ENCODE measurements around the gene TDRKH. TPM values are rescaled to one million over a fixed set of nuclear protein-coding genes. Genes with fewer than 3 reads are reported as not detected.
A peak's percentile ranks its signal among the peaks of the same experiment; 100 is the strongest.

TDRKH gene
- total and polyA plus RNA-seq, 2 of the 13 experiments (the other 11 are each of a cell fraction or from before 2014, with no cell fraction given): 3.9 to 5.4 TPM

- TF ChIP-seq ELF1 (CRISPR knock-in tag; IDR thresholded peaks at IDR 0.05): no peak
- TF ChIP-seq BCL3 (CRISPR knock-in tag; IDR thresholded peaks at IDR 0.05): no peak
- no peak for TF ChIP-seq NRL (CRISPR knock-in tag; IDR thresholded peaks at IDR 0.05; ENCODE audit: borderline replicate concordance)
- TF ChIP-seq PBX3 (CRISPR knock-in tag; IDR thresholded peaks at IDR 0.05; ENCODE audit: borderline replicate concordance): no peak
- TF ChIP-seq SNAPC5 (CRISPR knock-in tag; IDR thresholded peaks at IDR 0.05; ENCODE audit: borderline replicate concordance): no peak
- no peak for TF ChIP-seq RBM22 (optimal IDR thresholded peaks at IDR 0.05; ENCODE audit: low read length)
- TF ChIP-seq ELF3 (CRISPR knock-in tag; IDR thresholded peaks at IDR 0.05): no peak
- TF ChIP-seq SNAI1 (CRISPR knock-in tag; IDR thresholded peaks at IDR 0.05; ENCODE audit: borderline replicate concordance): no peak
- TF ChIP-seq ZNF580 (CRISPR knock-in tag; IDR thresholded peaks at IDR 0.05; ENCODE audit: borderline replicate concordance, low read depth): no peak
- no peak for TF ChIP-seq ZNF574 (CRISPR knock-in tag; IDR thresholded peaks at IDR 0.05)
- no peak for TF ChIP-seq ZNF33B (CRISPR knock-in tag; IDR thresholded peaks at IDR 0.05)
- TF ChIP-seq STAT6 (CRISPR knock-in tag; IDR thresholded peaks at IDR 0.05; ENCODE audit: borderline replicate concordance): no peak
- TF ChIP-seq SAP130 (CRISPR knock-in tag; IDR thresholded peaks at IDR 0.05; ENCODE audit: low read depth): no peak; the same call in 1 of the 2 replicates
- no peak for TF ChIP-seq JUND (CRISPR knock-in tag; IDR thresholded peaks at IDR 0.05)
- no peak for TF ChIP-seq ZNF790 (CRISPR knock-in tag; IDR thresholded peaks at IDR 0.05; ENCODE audit: borderline replicate concordance)
- no peak for TF ChIP-seq ZNF260 (CRISPR knock-in tag; IDR thresholded peaks at IDR 0.05; ENCODE audit: borderline replicate concordance, low read depth)
- TF ChIP-seq ZNF660 (CRISPR knock-in tag; IDR thresholded peaks at IDR 0.05; ENCODE audit: borderline replicate concordance, low read depth): no peak
- peak; percentile 33; the same call in 1 of the 2 replicates for TF ChIP-seq HOXA3 (CRISPR knock-in tag; IDR thresholded peaks at IDR 0.05)
- no peak for TF ChIP-seq ZNF543 (CRISPR knock-in tag; IDR thresholded peaks at IDR 0.05)
- no peak for TF ChIP-seq ZNF781 (CRISPR knock-in tag; IDR thresholded peaks at IDR 0.05; ENCODE audit: borderline replicate concordance, not compliant biosample characterization)
- TF ChIP-seq ZMAT3 (CRISPR knock-in tag; conservative IDR thresholded peaks at IDR 0.05): no peak
- no peak for TF ChIP-seq SMC3 (IDR thresholded peaks at IDR 0.05; ENCODE audit: low read length)
- TF ChIP-seq FOSL2 (CRISPR knock-in tag; IDR thresholded peaks at IDR 0.05): 0 out of 2 replicates have a peak, but pooled peaks have one; percentile 8
Measured at GRCh38 chr1:151834239-151834638, 43.9 kb upstream of the TDRKH start (continued).
